Ovary (tissue), 9 donors: ENCODE data around the gene KLC1. TPM values are rescaled to one million over a fixed set of nuclear protein-coding genes. Genes with fewer than 3 reads are reported as not detected.

Source experiments
- DNase-seq, 5 donors: peaks; one replicate each; pipeline ENCODE4 v3.0.0-alpha.2; 2019 to 2020
- H3K27ac ChIP-seq, 2 donors: fragments of 200-600 bp; one replicate each; pipeline versions ENCODE4 v1.5.1 to v1.8.0; 2019 to 2022
- H3K27me3 ChIP-seq: fragments of 200-600 bp; one replicate; pipeline ENCODE4 v1.8.0; 2022
- H3K36me3 ChIP-seq: fragments of 200-600 bp; sonication (generic); one replicate; pipeline ENCODE4 v1.5.1; 2019
- H3K4me1 ChIP-seq: one replicate; pipeline ENCODE4 v1.8.1; 2013; ENCODE audit warnings: mild to moderate bottlenecking, moderate library complexity; ENCODE audit not compliant: insufficient read depth
- H3K4me3 ChIP-seq: fragments of 200-600 bp; sonication (generic); one replicate; pipeline ENCODE4 v1.5.1; 2017
- H3K9me3 ChIP-seq, 2 donors: fragments of 200-600 bp in 1 of 2; sonication (generic) in 1 of 2; one replicate each; pipeline versions ENCODE4 v1.5.1 to v1.8.1; 2013 to 2019; ENCODE audit warnings: mild to moderate bottlenecking in 1 of 2, moderate library complexity in 1 of 2
- CTCF ChIP-seq, 3 donors: fragments of 450-650 bp in 2 of 3; fragments of 200-600 bp in 1 of 3; IDR thresholded peaks; one replicate each; pipeline versions ENCODE4 v1.5.1 to v1.8.0; 2016 to 2022; ENCODE audit warnings: antibody characterized with exemption in 3 of 3, mild to moderate bottlenecking in 1 of 3
- EP300 ChIP-seq: sonication (generic); formaldehyde crosslinking; IDR thresholded peaks from one replicate; pipeline ENCODE4 v1.6.1; 2017; ENCODE audit warnings: antibody characterized with exemption
- POLR2A ChIP-seq: fragments of 450-650 bp; IDR thresholded peaks from one replicate; pipeline ENCODE4 v1.6.1; 2017; ENCODE audit warnings: antibody characterized with exemption, mild to moderate bottlenecking, moderate library complexity
- WGBS, 3 donors: extraction: QIAGEN DNeasy Blood & Tissue Kit in 1 of 3; methylation state at CpG; one replicate each; pipeline versions ENCODE4 v1.1.5 to v1.1.7; 2013 to 2017; 5-methylcytosine and 5-hydroxymethylcytosine counted together
- intact Hi-C, 4 donors: fragments of 100-400 bp; cut with DNase I; formaldehyde crosslinking; loops; one replicate each; pipeline versions ENCODE4 v1.11.0 to v1.15.1; 2022 to 2023
- polyA plus RNA-seq, 2 donors: library from polyadenylated mRNA; stranded (reverse); fragments of 200-250 nt in 1 of 2; fragments of 350-450 nt in 1 of 2; fragmentation: Illumina TruSeq in 1 of 2; extraction: RNeasy Lipid Tissue Mini Kit (QIAGEN cat#74804) in 1 of 2; gene quantifications; one replicate each; pipeline ENCODE4 v1.2.3, GENCODE V29; 2013 to 2014
- total RNA-seq, 7 donors: library from RNA; depleted of rRNA in 2 of 7; stranded (reverse); fragments of >200 nt in 2 of 7; fragmentation: NEBNext Ultra II Directional in 3 of 7; extraction: Animal tissue kit (Norgen Biotek cat#: 25700) in 3 of 7; gene quantifications; one replicate each; pipeline versions ENCODE4 v1.1.0 to v1.2.4, GENCODE V29; 2016 to 2023
- donor health status: DM: no; HTN: no; CAD: no; lungs with moderate emphysema.
- donor health status: DM: no; HTN: no; CAD: no.
- donor health status: Bipolar disorder and iron deficiency.
- donor health status: DM: yes; HTN: yes; CAD: no.
- donor health status: DM: no; HTN: no; CAD: no.
- donor health status: DM: yes; HTN: yes; CAD: no.

Gene KLC1
- total and polyA plus RNA-seq, 9 donors = 80.0 to 191 (median 149) TPM

GRCh38 chr14:103738701-103739451 lies 109.9 kb downstream of the KLC1 start:
- no peak for DNase-seq
- Histone ChIP-seq H3K9me3 (no peaks in the 10 kb centered on the region), H3K36me3 (no peaks in the 10 kb centered on the region), H3K4me3 (no peak overlapping the region), H3K4me1 (peaks cover 38% of the 10 kb centered on the region), H3K27ac (no peak overlapping the region), H3K27me3 (no peaks in the 10 kb centered on the region)
- WGBS, 3 donors = 86 to 87% (median 86%) methylated on average over 34 of the region's 34 CpGs
- TF ChIP-seq CTCF (IDR thresholded peaks at IDR 0.05) = no peak
- no peak for TF ChIP-seq EP300
- TF ChIP-seq POLR2A = no peak
- intact Hi-C loops = loop anchor here in 1 of 4 donors (10.0 kb wide), 1 partner anchor 164 kb away; no protein-coding TSS in a partner anchor

- intact Hi-C loops = loop anchor here in 1 of 4 donors (10.0 kb wide), 1 partner anchor 165 kb away; no protein-coding TSS in a partner anchor
- no peak for DNase-seq
- Histone ChIP-seq H3K27ac (no peak overlapping the region), H3K9me3 (no peaks in the 10 kb centered on the region), H3K4me1 (peaks cover 38% of the 10 kb centered on the region), H3K27me3 (no peaks in the 10 kb centered on the region), H3K4me3 (no peak overlapping the region), H3K36me3 (no peaks in the 10 kb centered on the region)
- 91 to 95% (median 94%) methylated on average over 6 of the region's 6 CpGs for WGBS, 3 donors
- TF ChIP-seq EP300 (no peak), POLR2A (no peak), CTCF (IDR thresholded peaks at IDR 0.05) (no peak)
These were observed 110.4 kb downstream of the KLC1 start for GRCh38 chr14:103739466-103739792.

GRCh38 chr14:103739793-103740501 lies 110.9 kb downstream of the KLC1 start:
- intact Hi-C loops = loop anchor here in 1 of 4 donors (5.0 to 10.0 kb wide), 2 partner anchors 165 to 308 kb away; no protein-coding TSS in a partner anchor
- Histone ChIP-seq H3K4me3 (no peak overlapping the region), H3K4me1 (peaks cover 37% of the 10 kb centered on the region), H3K9me3 (no peaks in the 10 kb centered on the region), H3K27me3 (no peaks in the 10 kb centered on the region), H3K27ac (no peak overlapping the region), H3K36me3 (no peaks in the 10 kb centered on the region)
- peak in 1 of 5 donors; percentile 49 for DNase-seq
- 95 to 97% (median 95%) methylated on average over 28 to 30 of the region's 30 CpGs for WGBS, 3 donors
- TF ChIP-seq CTCF (IDR thresholded peaks at IDR 0.05) (no peak), EP300 (no peak), POLR2A (no peak)

GRCh38 chr14:103740991-103741689 lies 112.1 kb downstream of the KLC1 start:
- Histone ChIP-seq H3K27me3 (no peaks in the 10 kb centered on the region), H3K9me3 (no peaks in the 10 kb centered on the region), H3K36me3 (no peaks in the 10 kb centered on the region), H3K27ac (peak overlapping the region in 1 of 2 donors; percentile 34), H3K4me3 (no peak overlapping the region), H3K4me1 (peaks cover 25% of the 10 kb centered on the region)
- intact Hi-C loops = loop anchor here in 1 of 4 donors (5.0 kb wide), 1 partner anchor 309 kb away; no protein-coding TSS in a partner anchor
- 11 to 24% (median 20%) methylated on average over 14 of the region's 14 CpGs for WGBS, 3 donors
- peak in 4 of 5 donors; percentile 56 to 76 (median 66) for DNase-seq
- TF ChIP-seq CTCF (IDR thresholded peaks at IDR 0.05) = no peak
- TF ChIP-seq POLR2A = no peak
- TF ChIP-seq EP300 = no peak
